Measurements from ENCODE around the gene KRT84.

- no peak for TF ChIP-seq POLR2A (IDR thresholded peaks at IDR 0.05)
- TF ChIP-seq EP300 (IDR thresholded peaks at IDR 0.05), result no peak
- TF ChIP-seq CTCF (IDR thresholded peaks at IDR 0.05), result no peak
- TF ChIP-seq POLR2AphosphoS5 (IDR thresholded peaks at IDR 0.05), result no peak
Measured at GRCh38 chr12:52385226-52385702, at the start of gene KRT84.
